NCI-H526 treated with DMSO at 0.1 percent for 48 hours (cell line): ENCODE results near the gene C1orf122.
A peak's percentile ranks its signal among the peaks of the same experiment; 100 is the strongest.

Source experiments
- DNase-seq: peaks from one replicate; lab custom pipeline; 2025; lab: John Stamatoyannopoulos, UW

The C1orf122 gene

DNA sequence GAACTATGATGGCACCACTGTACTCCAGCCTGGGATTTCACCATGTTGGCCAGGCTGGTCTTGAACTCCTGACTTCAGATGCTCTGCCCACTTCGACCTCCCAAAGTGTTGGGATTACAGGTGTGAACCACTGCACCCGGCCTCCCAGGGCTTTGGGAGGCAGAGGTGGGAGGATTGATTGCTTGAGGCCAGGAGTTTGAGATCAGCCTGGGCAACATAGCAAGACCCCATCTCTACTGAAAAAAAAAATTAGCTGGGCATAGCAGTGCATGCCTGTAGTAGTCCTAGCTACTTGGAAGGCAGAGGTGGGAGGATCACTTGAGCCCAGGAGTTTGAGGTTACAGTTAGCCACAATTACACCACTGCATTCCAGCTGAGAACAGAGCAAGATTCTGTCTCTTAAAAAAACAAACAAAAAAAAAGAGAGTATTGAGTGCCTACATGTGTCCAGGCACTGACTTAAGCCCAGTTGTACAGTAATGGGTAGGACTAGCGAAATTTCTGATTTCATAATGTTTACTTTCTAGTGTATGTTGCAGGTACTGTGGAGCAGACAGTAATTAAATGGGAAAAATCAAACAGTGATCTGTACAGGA is 9.7 kb upstream of the C1orf122 start:
- no peak for DNase-seq

- DNase-seq = no peak
Measured at GRCh38 chr1:37802439-37802838, 5.2 kb upstream of the C1orf122 start.

DNA sequence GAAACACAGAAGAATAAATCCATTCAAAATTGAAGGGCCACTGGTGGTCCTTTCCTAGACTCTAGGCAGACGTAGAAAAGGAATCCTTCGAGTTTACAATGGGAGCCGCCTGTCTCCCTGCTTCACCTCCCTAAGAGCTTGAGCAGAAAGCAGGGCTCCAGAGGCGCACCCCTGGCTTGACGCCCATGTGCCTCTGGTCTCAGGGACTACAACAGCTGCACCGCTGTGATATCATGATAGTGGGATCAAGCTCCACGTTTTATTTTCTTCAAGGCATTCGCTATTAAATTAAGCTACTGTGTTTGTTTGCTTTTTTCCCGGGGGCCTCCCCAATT is 403 bp upstream of the C1orf122 start:
- no peak for DNase-seq

DNA sequence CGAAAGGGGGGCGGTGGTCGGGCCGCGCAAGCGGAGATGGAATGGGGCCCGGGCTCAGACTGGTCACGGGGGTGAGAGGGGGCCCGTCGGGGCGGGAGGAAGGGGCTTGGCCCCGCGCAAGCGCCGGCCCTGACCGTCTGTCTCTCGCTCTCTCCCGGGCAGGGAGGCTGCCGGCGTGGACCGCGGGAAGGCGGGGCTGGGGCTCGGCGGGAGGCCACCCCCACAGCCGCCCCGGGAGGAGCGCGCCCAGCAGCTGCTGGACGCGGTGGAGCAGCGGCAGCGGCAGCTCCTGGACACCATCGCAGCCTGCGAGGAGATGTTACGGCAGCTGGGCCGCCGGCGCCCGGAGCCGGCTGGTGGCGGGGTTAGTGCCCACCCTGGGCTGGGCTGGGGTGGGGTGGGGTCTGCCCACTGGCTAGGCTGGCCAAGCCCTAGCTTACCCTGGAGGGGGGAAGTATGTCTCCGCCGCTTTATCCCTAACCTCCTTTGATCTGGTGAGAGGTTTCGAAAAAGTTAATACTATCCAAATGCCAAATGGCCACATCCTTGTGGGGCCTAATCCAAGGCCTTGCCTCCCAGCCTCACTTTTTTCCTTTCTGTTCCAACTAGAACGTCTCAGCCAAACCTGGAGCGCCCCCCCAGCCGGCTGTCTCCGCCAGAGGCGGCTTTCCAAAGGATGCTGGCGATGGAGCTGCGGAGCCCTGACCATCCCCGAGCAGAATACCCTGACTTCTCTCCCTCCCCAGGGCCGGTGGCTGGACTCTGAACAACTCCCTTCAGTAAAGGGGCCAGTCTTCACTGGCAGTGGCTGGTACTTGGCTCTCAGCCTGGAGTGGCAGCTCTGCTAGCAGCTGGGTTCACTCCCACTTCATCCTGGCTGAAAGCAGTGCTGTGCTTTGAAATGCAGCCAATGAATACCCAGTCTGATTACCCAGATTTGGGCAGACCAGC is 1.1 kb downstream of the C1orf122 start:
- peak; percentile 81 for DNase-seq

GRCh38 chr1:37809942-37810341 is 2.4 kb downstream of the C1orf122 start:
- no peak for DNase-seq

- peak; percentile 87 for DNase-seq
Measured at GRCh38 chr1:37811027-37811655, 3.6 kb downstream of the C1orf122 start.

- DNase-seq = peak; percentile 88
Measured at GRCh38 chr1:37813529-37814145, 6.0 kb downstream of the C1orf122 start.

- DNase-seq = peak; percentile 93
Measured at GRCh38 chr1:37814252-37814651, 6.7 kb downstream of the C1orf122 start.

DNA sequence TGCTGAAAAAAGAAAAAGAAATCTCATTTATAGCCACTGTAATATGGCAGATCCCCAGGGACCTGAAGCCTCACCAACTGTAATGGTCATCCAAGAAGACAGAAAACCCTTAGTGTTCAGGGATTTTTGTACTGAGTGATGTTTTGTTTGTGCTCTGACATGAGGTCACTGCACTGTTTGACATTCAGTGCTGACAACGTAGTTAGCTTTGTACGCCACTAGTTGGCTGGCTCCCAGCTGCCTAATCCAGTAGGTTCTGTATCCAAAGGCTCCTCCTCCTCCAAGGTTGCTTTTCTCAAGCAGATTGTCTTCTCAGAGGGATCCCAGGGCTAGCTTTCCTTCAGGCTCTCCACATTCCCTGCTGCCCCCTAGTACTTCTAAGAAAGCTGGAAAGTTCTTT is 9.9 kb downstream of the C1orf122 start:
- no peak for DNase-seq

DNA sequence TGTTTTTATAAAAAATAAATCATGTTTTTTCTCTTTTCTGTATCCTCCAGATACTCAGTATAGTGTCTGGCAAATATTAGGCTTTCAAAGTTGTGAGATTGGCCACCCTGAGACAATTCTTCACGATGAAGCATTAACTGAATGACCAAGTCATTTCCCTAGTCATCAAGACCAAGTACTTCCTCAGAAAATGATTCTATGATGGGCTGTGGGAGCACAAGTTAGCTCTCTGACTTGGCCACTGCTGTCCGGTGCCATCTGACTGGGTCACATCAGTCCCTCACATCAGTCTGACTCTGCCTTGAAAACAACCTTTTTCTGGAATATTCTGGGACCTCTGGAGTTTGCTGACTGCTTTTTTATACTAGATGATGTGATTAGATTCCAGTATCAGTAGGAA is 13.9 kb downstream of the C1orf122 start:
- DNase-seq = no peak

DNA sequence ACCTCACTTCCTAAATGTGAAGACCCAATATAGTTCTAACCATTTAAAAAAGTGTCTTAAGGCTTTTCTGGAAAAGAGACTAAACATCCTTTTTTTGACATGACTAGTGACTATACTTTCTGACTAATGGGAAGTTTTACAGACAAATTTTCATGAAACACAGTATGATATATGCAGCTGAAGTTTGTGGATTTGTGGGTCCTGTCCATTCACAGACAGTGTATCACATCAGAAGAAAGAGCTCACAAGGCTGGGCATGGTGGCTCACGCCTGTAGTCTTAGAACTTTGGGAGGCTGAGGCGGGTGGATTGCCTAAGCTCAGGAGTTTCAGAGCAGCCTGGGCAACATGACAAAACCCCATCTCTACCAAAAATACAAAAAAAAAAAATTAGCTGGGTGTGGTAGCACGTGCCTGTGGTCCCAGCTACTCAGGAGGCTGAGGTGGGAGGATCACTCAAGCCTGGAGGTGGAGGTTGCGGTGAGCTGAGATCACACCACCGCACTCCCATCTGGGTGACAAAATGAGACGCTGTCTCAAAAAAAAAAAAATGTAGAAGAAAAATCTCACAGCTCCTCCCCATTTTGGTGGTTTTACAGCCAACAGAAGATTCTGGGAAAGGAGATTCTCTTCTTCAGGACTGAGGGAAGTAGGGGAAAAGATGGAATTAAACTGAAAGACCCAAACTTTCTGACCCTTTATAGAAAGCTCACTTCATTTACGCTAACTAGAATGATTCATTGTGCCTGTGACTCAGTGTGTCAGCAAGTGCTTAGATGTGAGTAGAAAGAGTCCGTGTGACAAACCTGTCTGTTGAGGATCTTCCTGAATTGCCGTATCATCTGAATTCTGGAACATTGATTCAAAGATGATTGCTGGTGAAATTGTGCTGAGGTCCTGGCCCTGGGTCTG is 15.6 kb downstream of the C1orf122 start:
- no peak for DNase-seq

DNA sequence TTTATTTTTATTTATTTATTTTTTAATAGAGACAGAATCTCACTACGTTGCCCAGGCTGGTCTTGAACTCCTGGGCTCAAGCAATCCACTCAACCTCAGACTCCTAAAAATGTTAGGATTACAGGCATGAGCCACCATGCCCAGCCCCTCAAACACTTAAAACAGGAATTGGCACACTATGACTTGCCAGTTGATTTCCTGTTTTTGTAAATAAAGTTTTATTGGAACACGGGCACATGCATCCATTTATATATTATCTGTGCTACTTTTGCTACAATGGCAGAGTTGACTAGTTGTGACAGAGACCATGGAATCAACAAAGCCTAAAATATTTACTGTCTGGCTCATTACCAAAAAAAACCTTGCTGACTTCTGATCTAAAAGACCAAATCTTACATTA is 16.4 kb downstream of the C1orf122 start:
- no peak for DNase-seq

GRCh38 chr1:37825506-37825905 is 17.9 kb downstream of the C1orf122 start:
- DNase-seq = no peak

DNA sequence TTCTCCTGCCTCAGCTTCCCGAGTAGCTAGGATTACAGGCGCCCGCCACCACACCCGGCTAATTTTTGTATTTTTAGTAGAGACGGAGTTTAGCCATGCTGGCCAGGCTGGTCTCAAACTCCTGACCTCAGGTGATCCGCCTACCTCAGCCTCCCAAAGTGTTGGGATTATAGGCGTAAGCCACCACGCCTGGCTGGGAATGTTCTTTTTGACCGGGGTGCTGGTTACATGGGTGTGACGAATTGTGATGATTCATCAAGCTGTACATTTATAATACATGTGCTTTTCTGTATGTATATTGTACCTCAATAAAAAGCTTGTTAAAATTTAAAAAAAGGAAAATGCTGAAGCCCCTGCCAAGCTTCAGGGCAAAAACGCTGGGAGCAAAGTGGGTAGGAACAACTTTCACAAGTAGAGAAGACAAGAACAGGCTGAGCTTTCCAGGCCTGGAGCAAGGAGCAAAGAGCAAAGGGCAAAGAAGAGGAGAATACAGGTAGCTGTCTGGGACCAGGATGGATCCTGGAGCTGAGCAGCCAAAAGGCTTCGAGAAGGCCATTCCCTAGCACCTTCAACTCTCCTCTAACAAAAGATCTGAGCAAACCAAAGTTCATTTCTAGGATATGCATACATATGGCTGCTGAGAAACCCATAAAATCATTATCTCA is 21.0 kb downstream of the C1orf122 start:
- DNase-seq = no peak

DNA sequence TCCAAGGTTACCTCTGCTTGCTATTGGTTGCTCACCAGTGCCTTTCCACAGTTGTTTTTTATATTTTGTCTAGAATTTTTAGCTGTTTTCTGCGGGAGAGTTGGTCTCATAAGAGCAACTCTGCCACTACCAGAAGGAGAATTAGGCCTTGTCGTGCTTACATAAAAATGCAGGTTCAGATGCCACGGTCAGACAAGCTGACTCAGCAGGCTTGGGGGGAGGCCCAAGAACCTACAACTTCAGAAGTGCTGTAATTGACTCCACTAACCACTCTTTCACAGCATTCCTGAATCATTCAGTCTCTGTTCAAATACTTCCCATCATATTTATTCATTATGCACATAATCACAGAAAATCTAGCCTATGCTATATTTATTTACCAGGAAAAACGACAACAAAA is 23.5 kb downstream of the C1orf122 start:
- no peak for DNase-seq

DNA sequence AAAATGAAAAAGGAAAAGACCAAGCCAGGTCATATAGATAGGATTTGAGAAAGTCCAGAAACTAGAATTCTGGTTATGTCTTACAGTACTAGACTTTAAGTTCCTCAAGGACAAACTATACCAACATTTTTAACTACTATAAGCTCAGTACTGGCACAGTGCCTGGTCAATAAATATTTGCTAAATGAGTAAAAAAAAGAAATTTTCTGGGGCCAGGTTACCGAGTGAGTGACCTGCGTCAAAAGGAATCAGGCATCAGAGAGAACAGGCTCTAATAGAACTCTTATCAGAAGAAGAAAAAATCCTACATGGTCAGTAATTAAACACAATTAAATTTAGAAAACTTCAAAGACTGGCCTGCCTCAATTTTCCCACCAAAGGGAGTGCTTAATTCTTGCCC is 24.2 kb downstream of the C1orf122 start:
- DNase-seq = no peak

DNA sequence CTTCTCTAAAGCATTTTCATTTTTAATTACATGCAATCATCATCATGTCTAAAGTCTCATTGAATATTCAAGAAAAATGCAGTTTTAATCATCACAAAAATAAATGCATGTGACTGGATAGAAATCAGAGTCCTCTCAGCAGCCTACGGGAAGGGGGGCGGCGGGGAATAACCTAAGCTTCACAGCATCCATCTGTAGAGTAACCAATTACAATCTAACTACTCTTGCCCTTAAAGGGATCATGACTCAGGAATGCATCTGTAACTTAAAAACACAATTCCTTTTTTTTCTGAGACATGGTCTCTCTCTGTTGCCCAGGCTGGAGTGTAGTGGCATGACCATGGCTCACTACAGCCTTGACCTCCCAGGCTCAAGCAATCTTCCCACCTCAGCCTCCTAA is 29.2 kb downstream of the C1orf122 start:
- no peak for DNase-seq

- no peak for DNase-seq
Measured at GRCh38 chr1:37839676-37840075, 32.1 kb downstream of the C1orf122 start.

DNA sequence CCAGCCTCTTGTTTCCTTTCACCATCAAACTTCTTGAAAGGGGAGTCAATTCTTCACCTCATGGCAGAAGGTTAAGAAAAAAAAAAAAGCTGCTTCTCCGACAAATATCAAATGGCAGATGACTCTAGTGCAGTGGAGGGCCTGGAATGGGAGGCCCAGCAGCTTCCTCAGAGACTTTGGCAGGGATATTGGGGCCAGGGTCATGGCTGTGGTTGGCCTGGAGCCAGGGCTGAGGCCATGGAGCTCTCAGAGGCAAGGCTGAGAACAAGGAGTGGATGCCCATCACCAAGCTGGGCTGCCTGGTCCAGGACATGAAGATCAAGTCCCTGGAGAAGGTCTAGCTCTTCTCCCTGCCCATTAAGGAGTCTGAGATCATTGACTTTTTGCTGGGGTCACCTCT is 33.1 kb downstream of the C1orf122 start:
- DNase-seq = no peak

- no peak for DNase-seq
Measured at GRCh38 chr1:37841652-37842051, 34.1 kb downstream of the C1orf122 start.

GRCh38 chr1:37844536-37844935 is 36.9 kb downstream of the C1orf122 start:
- DNase-seq = no peak
